HEK293T (cell line): ENCODE data around the gene SORBS1.

ENCODE experiments used
- BHLHE40 ChIP-seq: fragments of 450-650 bp; IDR thresholded peaks from 2 replicates; pipeline ENCODE4 v1.6.1; 2016; ENCODE audit warnings: mild to moderate bottlenecking, moderate library complexity, borderline replicate concordance
- ELF4 ChIP-seq: fragments of 450-650 bp; IDR thresholded peaks from 2 replicates; pipeline ENCODE4 v1.6.1; 2017; ENCODE audit warnings: antibody characterized with exemption
- FOXK2 ChIP-seq: fragments of 450-650 bp; IDR thresholded peaks from 2 replicates; pipeline ENCODE4 v1.6.1; 2016; ENCODE audit warnings: mild to moderate bottlenecking
- L3MBTL2 ChIP-seq: fragments of 450-650 bp; conservative IDR thresholded peaks from 2 replicates; pipeline ENCODE4 v1.6.1; 2016; ENCODE audit warnings: mild to moderate bottlenecking
- SUZ12 ChIP-seq: fragments of 450-650 bp; IDR thresholded peaks from 2 replicates; pipeline ENCODE4 v1.6.1; 2016; ENCODE audit warnings: mild to moderate bottlenecking
- TARDBP ChIP-seq: fragments of 450-650 bp; IDR thresholded peaks from 2 replicates; pipeline ENCODE4 v1.6.1; 2016

DNA sequence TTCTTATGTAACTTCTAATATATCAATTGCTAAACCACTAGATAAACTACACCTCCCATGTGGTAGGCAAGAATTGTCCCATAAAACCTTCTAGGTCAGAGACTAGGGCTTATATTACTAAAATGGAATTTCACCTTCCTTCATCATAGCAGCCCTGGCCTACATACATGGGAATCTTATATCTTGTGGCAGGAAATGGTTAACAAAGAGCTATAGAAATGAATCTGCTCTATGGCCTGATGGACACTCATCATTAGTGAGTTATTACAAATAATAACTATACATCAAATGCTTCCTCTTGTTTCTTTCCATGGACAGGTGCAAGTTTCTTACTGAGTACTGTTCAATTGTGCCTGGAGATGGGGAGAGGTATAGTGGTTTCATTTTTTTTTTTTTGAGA, 208.0 kb downstream of the SORBS1 start:
- TF ChIP-seq SUZ12 (no peak), FOXK2 (no peak), TARDBP (no peak), ELF4 (no peak), BHLHE40 (no peak), L3MBTL2 (no peak)
